GM19372 (cell line): ENCODE results near the gene FAT1.

Source experiments
- ATAC-seq: cut with Tn5 transposase; IDR thresholded peaks from one replicate; pipeline ENCODE4 v1.9.1; 2021; ENCODE audit warnings: mild to moderate bottlenecking, low read depth, moderate library complexity; ENCODE audit not compliant: unreplicated experiment

The FAT1 gene

DNA sequence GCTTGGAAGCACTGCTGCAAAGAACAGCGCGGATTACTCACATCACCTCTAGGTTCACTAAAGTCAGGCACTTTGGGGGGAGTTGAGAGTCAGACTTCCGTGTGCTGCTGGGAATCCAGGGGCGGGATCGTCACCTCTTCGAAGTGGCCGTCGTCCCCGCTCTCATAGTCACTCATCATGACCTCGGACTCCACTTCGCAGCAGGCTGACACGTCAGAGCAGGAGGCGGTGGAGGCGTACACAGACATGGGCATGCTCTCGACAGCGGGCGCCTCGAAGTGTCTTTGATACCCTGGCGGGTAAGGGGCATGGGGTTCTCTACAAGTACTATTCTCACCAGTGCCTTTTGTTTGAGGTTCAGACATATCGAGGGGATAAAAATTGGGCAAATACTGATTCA, 135.2 kb downstream of the FAT1 start:
- no peak for ATAC-seq

DNA sequence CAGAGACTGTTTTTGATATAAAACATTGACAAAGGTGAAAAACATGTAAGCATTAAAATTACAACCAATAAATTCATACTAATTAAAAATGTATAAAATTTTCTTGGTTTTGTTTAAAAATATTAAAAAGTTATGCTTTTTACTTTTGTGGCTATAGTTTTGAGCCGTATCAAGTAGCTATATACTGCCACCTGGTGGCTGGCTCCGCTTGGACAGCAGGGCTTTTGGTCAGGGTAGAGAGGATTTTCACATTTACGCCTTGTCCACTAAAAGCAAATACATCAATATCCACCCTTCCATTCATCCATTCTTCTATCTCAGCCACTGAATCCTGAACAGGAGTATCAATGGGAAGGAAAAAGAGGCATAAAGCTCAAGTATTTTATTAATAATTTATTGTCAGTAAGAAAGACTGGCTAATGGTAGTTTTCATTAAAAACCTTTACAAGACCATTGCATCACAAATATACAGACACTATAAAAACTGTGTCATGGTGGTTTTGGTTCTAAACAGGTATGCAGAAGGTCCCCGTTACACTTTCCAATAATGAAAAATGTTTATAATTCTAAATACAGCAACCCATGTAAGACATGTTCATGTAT, 136.1 kb downstream of the FAT1 start:
- peak; percentile 83 for ATAC-seq

DNA sequence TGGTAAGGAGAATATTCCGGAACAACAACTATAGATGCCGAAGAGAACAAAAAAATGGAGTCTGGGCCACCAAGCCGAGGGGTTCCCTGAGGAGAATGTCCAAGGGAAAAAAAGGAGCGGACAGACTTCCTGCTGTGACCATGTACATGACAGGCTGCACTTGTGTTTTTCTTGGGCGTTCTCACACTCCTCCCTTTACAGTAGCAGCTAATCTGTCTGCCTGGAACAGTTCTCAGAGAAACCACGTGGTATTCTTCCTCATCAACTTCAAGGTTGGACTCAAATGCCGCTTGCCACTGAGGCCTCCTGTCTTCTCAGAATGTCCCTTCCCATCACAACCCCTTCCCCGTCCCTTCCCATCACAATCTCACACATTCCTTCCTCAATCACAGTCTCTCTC, 137.5 kb downstream of the FAT1 start:
- ATAC-seq, result no peak

DNA sequence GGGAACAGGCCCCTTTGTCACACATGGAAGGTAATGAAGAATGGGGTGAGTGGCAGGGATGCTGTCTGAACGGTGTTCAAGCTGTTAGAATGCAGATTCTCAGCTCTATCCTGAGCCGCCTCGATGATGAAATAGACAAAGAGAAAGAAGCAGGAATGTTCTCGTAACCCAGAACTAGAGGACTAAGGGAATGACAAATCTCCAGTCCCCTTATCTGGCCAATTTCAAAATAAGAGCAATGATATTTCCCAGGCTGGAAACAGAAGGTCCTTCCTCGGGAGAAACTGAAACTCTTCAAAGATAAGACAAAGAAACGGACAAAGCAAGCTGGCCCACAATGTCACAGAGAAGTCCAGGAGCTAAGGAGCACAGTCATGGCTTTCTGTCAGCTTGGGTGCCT, 138.7 kb downstream of the FAT1 start:
- no peak for ATAC-seq

DNA sequence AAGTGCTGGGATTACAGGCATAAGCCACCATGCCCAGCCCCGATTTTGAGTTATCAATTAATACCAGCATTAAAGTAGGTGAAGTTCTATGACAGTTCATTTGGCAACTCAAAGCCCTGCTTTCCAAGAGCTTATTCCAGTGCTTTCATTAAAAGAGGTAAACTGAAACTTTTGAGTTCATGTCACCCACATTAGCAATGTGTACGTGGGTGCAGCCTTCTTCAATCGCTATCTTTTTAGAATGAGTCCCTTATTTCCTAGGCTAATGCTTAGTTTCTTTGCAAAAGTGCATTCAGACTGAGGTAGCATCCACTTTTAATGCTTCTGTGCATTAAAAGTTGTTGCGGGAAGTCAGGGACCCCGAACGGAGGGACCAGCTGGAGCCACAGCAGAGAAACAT, 142.2 kb downstream of the FAT1 start:
- no peak for ATAC-seq

DNA sequence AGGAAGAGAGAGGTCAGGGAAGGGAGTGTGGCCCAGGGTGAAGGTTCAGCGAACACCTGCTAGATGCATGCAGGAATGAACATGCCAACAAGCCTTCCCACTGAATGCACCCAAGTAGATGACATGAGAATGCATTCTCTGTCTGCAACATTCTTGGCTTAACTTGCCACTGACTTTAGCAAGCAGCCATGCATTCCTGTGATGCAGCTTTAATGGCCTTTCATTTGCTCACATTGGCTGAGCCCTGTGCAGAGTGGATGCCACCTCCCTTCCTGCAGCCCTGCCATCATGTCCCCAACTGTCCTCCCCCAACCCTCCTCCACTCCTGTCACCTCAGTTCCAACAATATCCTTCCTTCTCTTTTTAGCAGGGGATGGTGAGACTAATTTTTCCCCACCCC, 143.0 kb downstream of the FAT1 start:
- no peak for ATAC-seq

DNA sequence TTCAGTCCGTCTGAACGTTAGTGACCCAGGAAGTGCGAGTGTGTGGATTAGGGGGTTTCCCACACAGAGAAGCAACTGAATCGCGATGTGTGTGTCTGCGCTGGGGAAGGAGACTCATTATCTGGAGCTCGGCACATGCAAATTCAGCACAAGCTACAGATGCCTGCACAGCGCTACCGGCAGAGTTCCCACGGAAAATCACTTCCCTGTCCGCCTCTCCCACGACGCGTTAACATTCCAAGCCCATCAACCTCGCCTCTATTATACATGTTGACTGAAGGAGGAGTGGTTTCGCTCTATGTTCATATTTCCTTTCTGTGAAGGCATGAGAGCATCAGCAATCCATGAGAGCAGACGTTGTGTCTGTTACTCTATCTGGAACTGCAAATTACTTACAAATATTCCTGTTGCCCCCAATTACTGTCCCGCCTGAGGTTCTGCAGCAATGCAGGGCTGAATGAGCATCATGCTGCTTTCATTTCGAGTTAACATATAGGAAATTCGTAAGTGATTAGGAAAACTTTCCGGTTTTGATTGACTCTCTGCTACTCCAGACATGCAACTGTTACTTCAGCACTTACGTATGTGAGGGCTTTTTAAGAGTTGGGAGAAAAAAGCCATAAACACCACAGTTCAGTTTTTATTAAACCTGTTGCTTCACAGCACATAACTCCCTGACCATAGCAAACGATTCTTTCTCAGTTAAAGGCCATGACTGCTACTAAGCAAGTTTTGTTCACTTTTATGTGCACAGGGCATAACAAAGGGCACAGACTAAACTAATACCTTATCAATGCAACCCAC, 153.3 kb downstream of the FAT1 start:
- ATAC-seq, result no peak

DNA sequence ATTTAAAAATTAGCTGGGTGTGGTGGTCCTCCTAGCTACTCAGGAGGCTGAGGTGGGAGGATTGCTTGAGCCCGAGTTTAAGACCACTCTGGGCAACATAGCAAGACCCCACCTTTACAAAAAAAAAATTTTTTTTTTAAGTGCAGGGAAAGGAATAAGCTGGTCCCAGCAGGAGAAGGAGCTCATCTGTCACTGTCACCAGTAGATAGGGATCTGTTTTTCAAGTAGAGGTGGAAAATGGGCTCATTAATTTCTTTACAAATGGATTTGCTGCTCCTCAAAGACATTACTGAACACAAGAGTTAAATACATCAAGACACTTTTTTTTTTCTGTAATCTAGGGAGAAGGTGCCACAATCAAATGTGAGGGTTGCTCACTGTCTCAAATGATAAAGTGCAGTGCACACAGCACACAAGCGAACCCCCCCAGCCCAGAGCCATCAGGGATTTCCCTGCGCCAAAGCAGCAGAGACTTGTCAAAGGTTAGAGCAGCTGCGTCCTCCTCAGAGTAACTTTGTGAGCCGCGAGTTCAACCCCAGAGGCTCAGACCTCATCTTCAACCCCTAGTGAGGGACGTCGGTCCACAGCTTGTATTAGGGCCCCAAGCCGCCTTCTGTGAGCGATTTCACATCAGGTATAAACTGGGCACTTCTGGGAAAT, 154.0 kb downstream of the FAT1 start:
- no peak for ATAC-seq

DNA sequence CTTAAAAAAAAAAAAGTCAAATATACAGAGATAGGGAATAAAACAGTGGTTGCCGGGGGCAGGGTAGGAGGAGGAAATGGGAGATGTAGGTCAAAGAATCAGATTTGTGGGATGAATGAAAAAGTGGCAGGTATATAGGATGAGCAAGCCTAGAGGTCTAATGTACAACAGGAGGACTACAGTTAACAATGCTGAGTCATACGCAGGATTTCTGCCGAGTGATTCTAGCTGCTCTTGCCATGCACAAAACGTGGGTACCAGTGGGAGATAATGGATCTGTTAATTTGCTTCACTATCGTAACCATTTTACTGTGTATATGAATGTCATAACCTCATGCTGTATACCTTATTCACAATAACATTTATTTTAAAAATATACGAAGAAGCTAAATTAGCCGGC, 157.6 kb downstream of the FAT1 start:
- ATAC-seq, result no peak

DNA sequence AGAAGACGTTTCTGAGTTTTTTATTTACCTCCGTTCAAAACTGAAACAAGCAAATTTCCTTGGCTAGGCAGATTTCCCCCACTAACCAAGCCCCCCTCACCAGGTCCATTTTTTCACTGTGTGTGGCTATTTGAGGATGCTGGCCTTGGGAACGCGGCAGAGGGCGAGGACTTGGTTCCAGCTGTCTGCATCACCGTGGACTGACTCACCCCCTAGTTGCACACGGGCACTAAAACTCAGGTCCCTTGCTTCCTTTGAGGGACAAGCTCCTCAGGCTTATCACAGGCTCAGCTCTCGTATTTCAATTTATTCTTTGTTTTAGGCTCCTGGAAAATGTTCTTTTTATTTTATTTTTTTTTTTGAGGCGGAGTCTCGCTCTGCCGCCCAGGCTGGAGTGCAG, 159.9 kb downstream of the FAT1 start:
- no peak for ATAC-seq

DNA sequence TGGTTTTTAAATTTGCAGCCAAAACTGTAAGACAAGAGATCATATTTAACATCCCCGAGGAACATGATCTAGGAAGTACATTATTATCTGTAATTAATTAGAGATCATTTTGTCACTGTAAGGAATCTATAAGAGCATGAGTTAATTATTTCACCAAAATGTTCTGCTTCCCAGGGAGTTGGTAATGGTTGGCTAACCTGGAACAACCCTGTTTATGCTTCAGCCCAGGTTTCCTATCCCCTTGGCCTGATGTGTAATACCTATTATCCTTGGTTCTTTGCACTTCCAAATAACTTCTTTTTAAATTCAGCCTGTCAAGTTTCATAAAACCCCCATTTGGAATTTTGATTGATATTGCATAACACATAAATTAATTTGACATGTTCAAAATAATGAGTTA, 161.9 kb downstream of the FAT1 start:
- ATAC-seq, result no peak

DNA sequence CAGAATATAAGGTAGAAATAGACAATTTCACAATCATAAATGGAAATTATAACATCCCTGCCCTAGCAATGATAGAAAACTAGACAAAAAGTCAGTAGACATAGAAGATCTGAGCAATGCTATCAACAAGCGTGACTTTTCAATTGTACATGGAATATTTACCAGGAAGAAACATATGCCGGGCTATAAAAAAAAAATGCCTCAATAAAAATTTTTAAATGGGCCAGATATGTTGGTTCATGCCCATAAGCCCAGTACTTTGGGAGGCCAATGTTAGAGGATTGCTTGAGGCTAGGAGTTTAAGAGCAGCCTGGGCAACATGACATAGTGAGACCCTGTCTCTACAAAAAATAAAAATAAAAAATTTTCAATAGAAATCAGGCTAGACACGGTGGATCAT, 163.0 kb downstream of the FAT1 start:
- no peak for ATAC-seq

DNA sequence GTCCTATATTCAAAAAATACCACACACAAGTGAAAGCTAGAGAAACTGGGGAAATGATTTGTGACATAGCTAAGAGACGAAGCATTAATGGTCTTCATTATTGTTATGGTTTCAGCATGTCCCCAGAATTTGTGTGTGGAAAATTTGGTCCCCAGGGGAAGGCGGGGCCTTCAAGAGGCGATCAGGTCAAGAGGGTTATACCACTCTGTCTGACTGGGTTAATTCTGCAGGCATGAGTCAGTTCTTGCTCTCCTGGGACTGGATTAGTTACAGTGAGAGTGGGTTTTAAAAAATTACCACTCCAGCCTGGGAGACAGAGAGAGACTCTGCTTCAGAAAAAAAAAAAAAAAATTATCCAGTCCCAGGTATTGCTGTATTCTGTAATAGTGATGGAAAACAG, 166.2 kb downstream of the FAT1 start:
- no peak for ATAC-seq

DNA sequence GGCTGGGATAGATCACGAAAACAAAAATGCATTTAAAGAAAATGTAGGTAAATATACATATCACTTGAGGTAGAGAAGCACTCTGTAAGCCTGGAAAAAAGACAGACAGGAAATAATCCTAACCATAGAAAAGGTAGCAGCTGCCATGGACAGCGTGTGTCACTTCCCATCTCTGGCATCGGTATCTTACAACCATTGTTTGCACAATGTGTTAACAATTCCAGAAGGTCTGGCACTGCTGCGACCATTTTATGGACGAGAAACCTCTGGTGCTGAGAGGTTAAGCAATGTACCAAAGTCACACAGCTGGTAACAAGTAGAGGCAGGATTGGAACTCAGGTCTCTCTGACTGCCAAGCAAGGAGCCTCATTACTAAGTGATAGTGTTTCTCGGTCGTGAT, 166.6 kb downstream of the FAT1 start:
- ATAC-seq, result no peak

DNA sequence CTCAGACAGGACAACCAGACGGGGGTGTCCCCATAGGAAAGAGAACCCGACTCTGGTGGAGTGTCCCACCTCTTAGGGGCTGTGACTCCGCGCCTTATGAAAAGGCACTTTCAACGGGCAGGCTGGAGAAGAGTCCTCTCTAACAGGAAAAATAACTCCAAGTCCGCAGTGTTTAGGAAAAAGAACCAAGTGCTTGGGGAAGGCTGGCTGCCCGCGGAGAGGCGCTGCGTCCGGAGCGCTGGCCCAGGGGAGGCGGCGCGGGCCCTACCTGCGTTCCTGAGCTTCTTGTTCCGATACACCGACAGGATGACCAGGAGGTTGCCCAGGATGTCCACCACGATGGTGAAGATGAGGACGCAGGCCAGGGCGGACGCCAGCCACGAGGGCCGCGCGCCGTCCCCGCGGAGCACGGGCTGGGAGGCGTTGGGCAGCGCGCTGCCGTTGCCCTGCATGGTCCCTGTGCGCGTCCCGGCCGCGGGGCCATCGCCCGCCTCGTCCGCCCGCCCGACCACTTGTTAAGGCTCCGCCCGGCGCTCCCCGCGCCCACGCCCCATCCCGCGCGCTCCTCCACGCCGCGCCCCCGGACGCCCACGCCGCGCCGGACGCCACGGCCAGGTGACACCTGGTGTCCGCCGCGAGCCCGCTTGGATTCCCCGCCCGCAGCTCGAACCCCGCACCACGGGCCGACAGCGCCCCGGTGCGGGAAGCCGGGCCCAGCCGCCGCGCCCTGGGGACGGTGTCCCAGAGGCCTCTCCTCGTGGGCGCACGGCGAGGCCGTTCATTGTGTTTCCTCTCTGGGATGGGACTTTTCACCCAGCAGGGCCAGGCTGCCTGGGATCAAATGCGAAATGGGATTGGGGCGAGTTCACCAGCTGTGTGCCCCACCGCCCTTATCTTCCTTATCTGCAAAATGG, 168.5 kb downstream of the FAT1 start, which contains the start of gene MTNR1A:
TSS of gene MTNR1A (minus strand) at position 654 of the 914 bp plus-strand sequence. CDS start at position 452, 202 bp downstream.
- no peak for ATAC-seq

DNA sequence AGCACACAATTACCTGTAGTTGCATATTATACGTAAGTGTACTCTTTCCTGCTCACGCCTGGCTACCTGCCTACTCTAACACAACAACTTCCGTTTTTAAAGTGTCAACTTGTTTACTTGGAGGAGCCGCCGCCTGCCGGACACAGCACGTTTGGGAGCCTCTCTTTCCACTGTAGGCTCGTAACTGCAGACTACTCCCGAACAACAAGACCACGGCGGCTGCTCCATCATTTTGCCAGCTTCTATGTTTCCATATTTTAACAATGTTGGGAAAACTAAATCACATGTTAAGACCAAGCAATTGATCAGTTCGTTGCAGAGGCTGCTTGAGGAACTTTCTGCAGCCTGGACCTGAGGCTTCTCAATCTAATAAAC, 169.1 kb downstream of the FAT1 start:
- ATAC-seq, result no peak

DNA sequence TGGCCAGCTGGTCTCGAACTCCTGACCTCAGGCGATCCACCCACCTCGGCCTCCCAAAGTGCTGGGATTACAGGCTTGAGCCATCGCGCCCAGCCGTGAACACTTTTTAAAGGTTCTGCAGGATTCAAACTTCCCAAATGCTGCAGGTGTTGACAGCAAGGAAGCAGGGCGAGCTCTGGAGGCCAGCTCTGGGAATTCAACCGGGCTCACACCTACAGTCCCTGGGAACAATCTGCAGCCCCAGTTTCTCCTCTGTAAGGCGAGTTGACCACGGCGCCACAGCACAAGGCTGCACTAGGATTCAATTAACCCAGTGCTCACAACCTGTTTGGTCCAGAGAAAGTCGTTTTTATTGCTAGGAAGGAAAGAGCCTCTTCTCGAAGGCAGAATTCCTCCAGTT, 169.9 kb downstream of the FAT1 start:
- ATAC-seq, result no peak

DNA sequence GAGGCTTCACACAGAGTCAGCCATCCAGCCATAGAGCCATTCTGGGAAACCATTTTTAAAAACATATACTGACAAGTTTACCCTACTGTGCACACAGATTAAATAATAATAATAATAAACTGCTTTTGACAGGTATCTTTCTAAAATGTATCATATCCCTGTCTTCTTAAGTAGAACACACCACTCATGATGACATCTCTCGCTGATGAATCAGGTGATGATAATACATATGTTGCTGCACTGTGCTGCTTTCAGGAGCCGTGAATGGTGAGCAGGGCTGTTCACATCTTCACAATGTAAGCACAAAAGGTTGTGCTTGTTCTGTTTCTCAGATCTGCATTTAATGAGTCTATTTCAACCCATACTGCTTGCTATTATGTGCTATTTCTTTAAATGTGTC, 171.8 kb downstream of the FAT1 start:
- ATAC-seq, result no peak

DNA sequence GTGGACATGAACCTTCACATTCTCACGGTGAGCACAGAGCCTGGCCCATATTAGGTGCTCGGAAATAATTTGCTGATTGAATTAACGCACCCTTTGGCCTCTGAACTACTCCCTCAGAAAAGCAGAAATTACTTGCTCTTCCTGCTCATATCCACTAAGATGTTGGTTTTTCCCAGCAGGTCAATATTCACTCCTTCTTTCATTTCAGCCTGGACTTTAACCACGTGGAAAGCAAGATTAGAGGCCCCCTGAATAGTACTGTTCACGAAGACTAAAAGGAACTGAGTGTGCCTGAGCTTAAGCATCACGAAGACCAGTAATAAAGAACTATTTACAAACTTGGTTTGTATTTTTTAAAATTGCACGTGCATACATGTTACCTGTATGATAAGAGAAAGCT, 178.2 kb downstream of the FAT1 start:
- no peak for ATAC-seq

DNA sequence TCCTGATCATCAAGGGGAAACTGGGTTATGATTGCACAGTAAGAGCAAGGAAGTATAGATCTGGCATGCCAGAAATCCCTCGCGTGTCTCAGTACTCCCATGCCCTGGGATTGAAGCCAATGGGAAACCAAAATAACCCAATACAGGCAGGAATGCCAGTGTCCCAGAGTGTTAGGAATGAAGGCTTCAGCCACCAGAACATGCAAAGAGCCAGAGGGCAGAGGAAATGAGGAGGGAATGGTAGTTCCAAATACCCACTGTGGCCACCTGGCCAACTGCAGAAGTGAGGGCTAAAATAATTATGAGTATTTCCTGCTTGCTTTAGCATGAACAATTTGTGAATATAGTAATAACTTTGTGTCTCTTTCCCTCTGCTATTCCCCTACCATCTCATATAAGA, 180.4 kb downstream of the FAT1 start:
- no peak for ATAC-seq

DNA sequence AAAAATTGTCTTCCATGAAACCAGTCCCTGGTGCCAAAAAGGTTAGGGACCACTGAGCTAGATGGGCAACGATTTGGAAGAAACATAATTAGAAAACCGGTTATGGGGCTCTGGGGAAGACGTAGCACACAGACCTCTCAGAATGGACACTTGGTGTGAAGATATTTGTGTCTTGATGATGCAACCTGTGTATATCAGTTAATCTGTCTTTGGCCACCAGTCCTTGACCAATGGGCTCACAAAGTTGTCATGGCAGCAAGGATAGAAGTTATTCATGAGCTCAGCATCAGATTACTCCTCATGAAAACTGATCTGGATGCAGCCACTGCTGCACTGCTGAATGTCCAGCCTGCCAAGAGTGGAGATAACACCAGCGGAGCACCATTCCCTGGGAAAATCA, 181.9 kb downstream of the FAT1 start:
- ATAC-seq, result no peak
